Liver (tissue), 3 donors: Measurements from ENCODE around the gene NIBAN1.

ENCODE experiments used
- ATF3 ChIP-seq: IDR thresholded peaks from 2 replicates; pipeline ENCODE4 v1.6.1; 2016; ENCODE audit warnings: antibody characterized with exemption
- CTCF ChIP-seq: fragments of 150-350 bp; IDR thresholded peaks from 2 replicates; pipeline ENCODE4 v1.5.1; 2017; ENCODE audit warnings: improper control_type of control experiment, low read depth, low read length; ENCODE audit not compliant: missing input control
- EGR1 ChIP-seq, 2 donors: IDR thresholded peaks; 2 replicates each; pipeline ENCODE4 v1.6.1; 2016 to 2018; ENCODE audit warnings: antibody characterized with exemption in 2 of 2, low read depth in 2 of 2
- GABPA ChIP-seq, 2 donors: IDR thresholded peaks in 1 of 2; conservative IDR thresholded peaks in 1 of 2; 2 replicates each; pipeline ENCODE4 v1.6.1; 2016; ENCODE audit warnings: antibody characterized with exemption in 2 of 2, mild to moderate bottlenecking in 1 of 2, moderate library complexity in 1 of 2
- JUND ChIP-seq, 2 donors: IDR thresholded peaks; 2 replicates each; pipeline ENCODE4 v1.6.1; 2016; ENCODE audit warnings: antibody characterized with exemption in 2 of 2
- RAD21 ChIP-seq, 2 donors: IDR thresholded peaks; 2 replicates each; pipeline ENCODE4 v1.6.1; 2016; ENCODE audit warnings: antibody characterized with exemption in 2 of 2, mild to moderate bottlenecking in 2 of 2
- REST ChIP-seq: IDR thresholded peaks from 2 replicates; pipeline ENCODE4 v1.6.1; 2016; ENCODE audit warnings: antibody characterized with exemption, mild to moderate bottlenecking
- RXRA ChIP-seq, 2 donors: IDR thresholded peaks; 2 replicates each; pipeline ENCODE4 v1.6.1; 2017 to 2018; ENCODE audit warnings: antibody characterized with exemption in 2 of 2, mild to moderate bottlenecking in 1 of 2
- TAF1 ChIP-seq: conservative IDR thresholded peaks from 2 replicates; pipeline ENCODE4 v1.6.1; 2016; ENCODE audit warnings: antibody characterized with exemption, mild to moderate bottlenecking
- YY1 ChIP-seq: IDR thresholded peaks from 2 replicates; pipeline ENCODE4 v1.6.1; 2016; ENCODE audit warnings: antibody characterized with exemption, mild to moderate bottlenecking
- ZBTB33 ChIP-seq: IDR thresholded peaks from 2 replicates; pipeline ENCODE4 v1.6.1; 2016; ENCODE audit warnings: antibody characterized with exemption
- donor health status: healthy.
- donor health status: healthy.

- TF ChIP-seq ATF3 = no peak
- no peak for TF ChIP-seq CTCF
- TF ChIP-seq REST = no peak
- TF ChIP-seq RAD21 (IDR thresholded peaks at IDR 0.05) = no peak
- no peak for TF ChIP-seq RXRA (IDR thresholded peaks at IDR 0.05)
- no peak for TF ChIP-seq YY1
- TF ChIP-seq TAF1 = no peak
- TF ChIP-seq ZBTB33 = no peak
- TF ChIP-seq GABPA (IDR thresholded peaks at IDR 0.05 in 1 of 2, conservative IDR thresholded peaks at IDR 0.05 in 1 of 2) = no peak
- no peak for TF ChIP-seq JUND (IDR thresholded peaks at IDR 0.05)
- no peak for TF ChIP-seq EGR1 (IDR thresholded peaks at IDR 0.05; ENCODE audit: low read depth in 2 of 2)
These were observed 42.0 kb downstream of the NIBAN1 start for GRCh38 chr1:184932319-184932718.
